H1 (cell line): ENCODE data around the gene ATP4A. TPM values are rescaled to one million over a fixed set of nuclear protein-coding genes. Genes with fewer than 3 reads are reported as not detected.

Experiments used
- CTCF ChIA-PET: fragments of 300-600 bp; sonication (Branson Sonifier 250); formaldehyde crosslinking; loops from one replicate; lab custom pipeline; 2021; ENCODE audit not compliant: partially characterized antibody; lab: Charles Lee
- POLR2A ChIA-PET: fragments of 300-600 bp; sonication (Branson Sonifier 250); formaldehyde crosslinking; loops from one replicate; lab custom pipeline; 2021; ENCODE audit warnings: inconsistent platforms; ENCODE audit not compliant: partially characterized antibody; lab: Charles Lee
- DNase-seq, 2 experiments: peaks; one replicate each; pipeline versions ENCODE4 v3.0.0 to v3.0.0-alpha.2; 2010 to 2022; ENCODE audit warnings: low spot score in 2 of 2, low read depth in 1 of 2, mixed read lengths in 1 of 2
- FAIRE-seq: peaks from 2 replicates; lab custom pipeline; 2011; peaks lifted over from hg19 to GRCh38; lab: Jason Lieb, UNC
- H2AFZ ChIP-seq: 2 replicates; pipeline ENCODE4 v1.8.1; 2012; ENCODE audit warnings: low read length, inconsistent platforms
- H2AK5ac ChIP-seq: 2 replicates; pipeline ENCODE4 v1.6.1; 2013; ENCODE audit warnings: low read depth, low read length
- H2BK120ac ChIP-seq: replicated peaks from 2 replicates; pipeline ENCODE3; 2013; ENCODE audit warnings: low read depth, low read length, inconsistent platforms
- H2BK12ac ChIP-seq: 2 replicates; pipeline ENCODE4 v1.6.1; 2013; ENCODE audit warnings: low read depth, low read length
- H2BK15ac ChIP-seq: 2 replicates; pipeline ENCODE4 v1.6.1; 2013; ENCODE audit warnings: low read length
- H2BK20ac ChIP-seq: 2 replicates; pipeline ENCODE4 v1.6.1; 2013; ENCODE audit warnings: low read length
- H2BK5ac ChIP-seq: 2 replicates; pipeline ENCODE4 v1.6.1; 2013; ENCODE audit warnings: low read depth, low read length
- H3K14ac ChIP-seq: 2 replicates; pipeline ENCODE4 v1.6.1; 2013; ENCODE audit warnings: inconsistent platforms; ENCODE audit not compliant: insufficient read length
- H3K18ac ChIP-seq: 2 replicates; pipeline ENCODE4 v1.6.1; 2013; ENCODE audit warnings: low read length; ENCODE audit errors: extremely low read depth
- H3K23ac ChIP-seq: 2 replicates; pipeline ENCODE4 v1.6.1; 2013; ENCODE audit warnings: inconsistent platforms; ENCODE audit not compliant: insufficient read length
- H3K23me2 ChIP-seq: 2 replicates; pipeline ENCODE4 v1.6.1; 2013; ENCODE audit warnings: low read depth, low read length
- H3K27ac ChIP-seq: 2 replicates; pipeline ENCODE4 v1.6.1; 2011; ENCODE audit warnings: low read depth, low read length, inconsistent platforms
- H3K27me3 ChIP-seq, 4 experiments: replicated peaks in 1 of 4; 1 replicate in 1 of 4; 2 replicates in 3 of 4; pipeline versions ENCODE4 v1.6.1 to v1.8.1; 2011 to 2013; ENCODE audit warnings: low read length in 3 of 4, mild to moderate bottlenecking in 3 of 4, inconsistent platforms in 2 of 4, mixed read lengths in 2 of 4, moderate library complexity in 1 of 4; ENCODE audit not compliant: control insufficient read depth in 3 of 4, insufficient read depth in 3 of 4; ENCODE audit errors: extremely low read depth in 1 of 4
- H3K36me3 ChIP-seq, 4 experiments: 2 replicates each; pipeline versions ENCODE4 v1.6.1 to v1.8.1; 2011 to 2013; ENCODE audit warnings: mild to moderate bottlenecking in 4 of 4, low read length in 3 of 4, moderate library complexity in 2 of 4, control low read depth in 1 of 4, inconsistent platforms in 1 of 4; ENCODE audit not compliant: insufficient read depth in 4 of 4, control insufficient read depth in 2 of 4
- H3K4ac ChIP-seq: replicated peaks from 2 replicates; pipeline ENCODE3; 2013; ENCODE audit warnings: low read length, low read depth, mixed read lengths, inconsistent platforms; ENCODE audit not compliant: insufficient read length
- H3K4me1 ChIP-seq, 4 experiments: replicated peaks in 1 of 4; 1 replicate in 1 of 4; 2 replicates in 3 of 4; pipeline versions ENCODE4 v1.6.1 to v1.8.1; 2011 to 2013; ENCODE audit warnings: low read length in 3 of 4, inconsistent platforms in 2 of 4, mixed read lengths in 1 of 4; ENCODE audit not compliant: insufficient read depth in 4 of 4, control insufficient read depth in 3 of 4
- H3K4me2 ChIP-seq, 2 experiments: 2 replicates each; pipeline versions ENCODE4 v1.6.1 to v1.8.1; 2011 to 2013; ENCODE audit warnings: low read depth in 2 of 2, low read length in 2 of 2, control low read depth in 1 of 2, inconsistent platforms in 1 of 2, mild to moderate bottlenecking in 1 of 2; ENCODE audit not compliant: insufficient read depth in 1 of 2
- H3K4me3 ChIP-seq, 4 experiments: fragments of 200-600, 300-600 bp in 1 of 4; sonication (generic), shearing (Covaris generic), sonication (Bioruptor Twin) in 1 of 4; 2 replicates each; pipeline versions ENCODE4 v1.5.1 to v1.8.1; 2011 to 2016; ENCODE audit warnings: low read length in 4 of 4, low read depth in 3 of 4, control low read depth in 2 of 4, inconsistent platforms in 2 of 4, mild to moderate bottlenecking in 2 of 4, mixed read lengths in 1 of 4, moderate library complexity in 1 of 4; ENCODE audit not compliant: insufficient read depth in 2 of 4; ENCODE audit errors: extremely low read depth in 1 of 4
- H3K56ac ChIP-seq: replicated peaks from 2 replicates; pipeline ENCODE3; 2013; ENCODE audit warnings: low read depth, mild to moderate bottlenecking, mixed read lengths, low read length, inconsistent platforms; ENCODE audit not compliant: insufficient read length
- H3K79me1 ChIP-seq: 2 replicates; pipeline ENCODE4 v1.6.1; 2013; ENCODE audit warnings: low read depth, low read length, control low read depth
- H3K79me2 ChIP-seq, 2 experiments: 2 replicates each; pipeline versions ENCODE4 v1.6.1 to v1.8.1; 2012 to 2013; ENCODE audit warnings: low read length in 2 of 2, mild to moderate bottlenecking in 2 of 2, inconsistent platforms in 1 of 2; ENCODE audit not compliant: insufficient read depth in 2 of 2, control insufficient read depth in 1 of 2
- H3K9ac ChIP-seq, 4 experiments: replicated peaks in 1 of 4; 1 replicate in 1 of 4; 2 replicates in 3 of 4; pipeline versions ENCODE4 v1.6.1 to v1.8.1; 2011 to 2013; ENCODE audit warnings: low read depth in 3 of 4, low read length in 3 of 4, control low read depth in 2 of 4, mild to moderate bottlenecking in 2 of 4, moderate library complexity in 2 of 4, inconsistent platforms in 1 of 4; ENCODE audit errors: extremely low read depth in 1 of 4
- H3K9me3 ChIP-seq, 2 experiments: 2 replicates each; pipeline versions ENCODE4 v1.6.1 to v1.8.1; 2012 to 2013; ENCODE audit warnings: mild to moderate bottlenecking in 2 of 2, moderate library complexity in 2 of 2, control low read depth in 1 of 2, inconsistent platforms in 1 of 2, low read depth in 1 of 2, low read length in 1 of 2, mixed read lengths in 1 of 2; ENCODE audit not compliant: insufficient read depth in 2 of 2
- H4K20me1 ChIP-seq, 2 experiments: replicated peaks in 1 of 2; 2 replicates each; pipeline versions ENCODE3 to v1.8.1; 2011 to 2013; ENCODE audit warnings: inconsistent platforms in 2 of 2, low read length in 2 of 2, mild to moderate bottlenecking in 1 of 2; ENCODE audit not compliant: insufficient read depth in 2 of 2, control insufficient read depth in 1 of 2
- H4K5ac ChIP-seq: 2 replicates; pipeline ENCODE4 v1.6.1; 2013; ENCODE audit warnings: low read length, low read depth, mixed read lengths, inconsistent platforms; ENCODE audit not compliant: insufficient read length
- H4K8ac ChIP-seq: 2 replicates; pipeline ENCODE4 v1.8.0; 2013; ENCODE audit warnings: mild to moderate bottlenecking, moderate library complexity, low read length, inconsistent platforms; ENCODE audit not compliant: insufficient read depth; ENCODE audit errors: extremely low read depth
- H4K91ac ChIP-seq: replicated peaks from 2 replicates; pipeline ENCODE3; 2013; ENCODE audit warnings: low read length, mixed read lengths, inconsistent platforms; ENCODE audit not compliant: insufficient read length
- CHD1 ChIP-seq: IDR thresholded peaks from 2 replicates; pipeline ENCODE4 v1.6.1; 2012; ENCODE audit warnings: low read depth, low read length, improper control_type of control experiment
- HDAC6 ChIP-seq: IDR thresholded peaks from one replicate; pipeline ENCODE4 v1.7.1; 2012; ENCODE audit warnings: low read depth, mild to moderate bottlenecking, inconsistent platforms, low read length, moderate library complexity
- SP1 ChIP-seq: IDR thresholded peaks from 2 replicates; pipeline ENCODE4 v1.6.1; 2011; ENCODE audit warnings: low read depth, low read length
- TAF1 ChIP-seq: IDR thresholded peaks from 2 replicates; pipeline ENCODE4 v1.6.1; 2011; ENCODE audit warnings: mild to moderate bottlenecking, low read depth, low read length
- YY1 ChIP-seq: IDR thresholded peaks from 2 replicates; pipeline ENCODE4 v1.6.1; 2011; ENCODE audit warnings: low read depth, mild to moderate bottlenecking, low read length
- WGBS, 2 experiments: shearing (Covaris generic) in 1 of 2; methylation state at CpG; one replicate each; pipeline versions ENCODE4 v1.1.6 to v1.1.7; 2013 to 2015; ENCODE audit warnings: low lambda C conversion rate in 2 of 2, mixed read lengths in 2 of 2, inconsistent platforms in 1 of 2, low coverage in 1 of 2, missing lambda C conversion rate in 1 of 2; ENCODE audit not compliant: insufficient replicate concordance in 2 of 2, insufficient coverage in 1 of 2, insufficient read length in 1 of 2; ENCODE audit errors: extremely low coverage in 1 of 2, missing lambda C conversion rate in 1 of 2; 5-methylcytosine and 5-hydroxymethylcytosine counted together
- polyA plus RNA-seq, 7 experiments: library from polyadenylated mRNA; depleted of rRNA in 3 of 7; stranded (reverse) in 5 of 7; unstranded in 2 of 7; fragments of >200 nt in 5 of 7; fragments of 200-250 nt in 2 of 7; gene quantifications; 1 replicate in 5 of 7; 2 replicates in 1 of 7; 4 replicates in 1 of 7; pipeline versions ENCODE4 v1.2.1 to v1.2.3, GENCODE V29; 2011 to 2013; ENCODE audit warnings: missing spikeins in 2 of 7, mixed read lengths in 2 of 7
- total RNA-seq: library from RNA; stranded (reverse); fragmentation: NEBNext Ultra II Directional; extraction: Animal tissue kit (Norgen Biotek cat#: 25700); gene quantifications from 2 replicates; pipeline ENCODE4 v1.2.1, GENCODE V29; 2021

Gene ATP4A
- total and polyA plus RNA-seq, 2 of the 8 experiments (the other 6 are each of a cell fraction or from before 2014, with no cell fraction given) = 0.50 to 1.2 TPM

DNA sequence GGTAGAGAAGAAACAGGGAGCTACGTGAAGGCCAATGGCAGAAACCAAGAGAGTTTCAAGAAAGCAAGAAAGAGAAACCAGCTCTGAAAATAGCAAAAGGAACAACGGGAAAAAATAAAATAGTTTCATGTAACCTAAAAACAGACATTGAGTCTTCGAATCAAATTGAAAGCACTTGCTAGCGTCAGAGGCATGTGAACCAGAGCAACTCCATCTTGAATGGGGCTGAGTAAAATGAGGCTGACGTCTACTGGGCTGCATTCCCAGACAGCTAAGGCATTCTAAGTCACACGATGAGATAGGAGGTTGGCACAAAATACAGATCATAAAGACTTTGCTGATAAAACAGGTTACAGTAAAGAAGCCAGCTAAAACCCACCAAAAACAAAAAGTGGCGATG is 15.2 kb upstream of the ATP4A start:
- no peaks in the 10 kb centered on the region for H3K36me3 ChIP-seq
- no peak overlapping the region for H3K4ac ChIP-seq
- no peak overlapping the region for H3K18ac ChIP-seq
- 79% methylated on average over 7 of the region's 7 CpGs; no CpG with 5 or more reads in 1 of the 2 experiments for WGBS, 2 experiments
- ChIA-PET CTCF (interaction anchor here (0.6 to 1.6 kb wide), 5 partner anchors 11 to 275 kb away, joined by 3 to 6 read pairs (median 3); no protein-coding TSS in a partner anchor), POLR2A (no interaction called here)
- no peak overlapping the region for H4K5ac ChIP-seq
- DNase-seq (no peak), FAIRE-seq (no peak)
- H3K9me3 ChIP-seq = peaks cover 28 to 32% of the 10 kb centered on the region in 2 experiments
- no peak overlapping the region for H4K8ac ChIP-seq
- no peak overlapping the region for H2BK12ac ChIP-seq
- no peak for TF ChIP-seq HDAC6
- no peak for TF ChIP-seq TAF1
- no peak for TF ChIP-seq YY1
- TF ChIP-seq CHD1 = no peak
- no peak for TF ChIP-seq SP1
- H2BK120ac ChIP-seq = no peak overlapping the region
- no peaks in the 10 kb centered on the region for H3K27me3 ChIP-seq
- H3K23ac ChIP-seq = no peak overlapping the region
- H4K20me1 ChIP-seq = no peaks in the 10 kb centered on the region
- no peaks in the 10 kb centered on the region for H3K23me2 ChIP-seq
- H3K4me3 ChIP-seq = no peak overlapping the region
- H2BK15ac ChIP-seq = no peak overlapping the region
- H3K4me1 ChIP-seq = no peaks in the 10 kb centered on the region
- no peak overlapping the region for H3K4me2 ChIP-seq
- H4K91ac ChIP-seq = no peak overlapping the region
- no peak overlapping the region for H2AFZ ChIP-seq
- no peak overlapping the region for H2BK5ac ChIP-seq
- H3K14ac ChIP-seq = no peak overlapping the region
- no peak overlapping the region for H3K9ac ChIP-seq
- no peak overlapping the region for H2BK20ac ChIP-seq
- H3K27ac ChIP-seq = no peak overlapping the region
- no peak overlapping the region for H2AK5ac ChIP-seq
- H3K79me1 ChIP-seq = no peaks in the 10 kb centered on the region
- no peaks in the 10 kb centered on the region for H3K79me2 ChIP-seq
- H3K56ac ChIP-seq = no peak overlapping the region
